HL-60 (cell line): ENCODE measurements around the gene CHCHD3.

Source experiments
- DNase-seq, 2 experiments: peaks; one replicate each; pipeline ENCODE4 v3.0.0-alpha.2; 2010 to 2020; ENCODE audit warnings: low read depth in 1 of 2, low spot score in 1 of 2
- H3K27ac ChIP-seq: fragments of 250-450 bp; sonication (Bioruptor Pico); replicated peaks from 2 replicates; pipeline ENCODE4 v1.5.1; 2020; ENCODE audit warnings: mild to moderate bottlenecking, moderate library complexity
- H3K27me3 ChIP-seq: fragments of 250-450 bp; sonication (Bioruptor Pico); 2 replicates; pipeline ENCODE4 v1.5.1; 2021; ENCODE audit warnings: mild to moderate bottlenecking, moderate library complexity; ENCODE audit not compliant: insufficient read depth, poor library complexity, severe bottlenecking
- H3K4me3 ChIP-seq: replicated peaks from 2 replicates; pipeline ENCODE4 v1.5.1; 2011; ENCODE audit warnings: mild to moderate bottlenecking, control low read depth, low read length; ENCODE audit not compliant: insufficient read depth
- GABPA ChIP-seq: IDR thresholded peaks from 2 replicates; pipeline ENCODE4 v1.6.1; 2012; ENCODE audit warnings: low read depth
- POLR2AphosphoS5 ChIP-seq: IDR thresholded peaks from 2 replicates; pipeline ENCODE4 v1.6.1; 2012; ENCODE audit warnings: low read depth
- SPI1 ChIP-seq: IDR thresholded peaks from 2 replicates; pipeline ENCODE4 v1.6.1; 2012; ENCODE audit warnings: low read depth, mild to moderate bottlenecking, borderline replicate concordance
- TF ChIP-seq, protein P1 (sequence below): IDR thresholded peaks from one replicate; pipeline ENCODE4 v1.5.1; 2011; ENCODE audit warnings: low read length, control low read depth, inconsistent platforms; ENCODE audit not compliant: insufficient read depth
- TF ChIP-seq, protein P2 (sequence below): IDR thresholded peaks from 2 replicates; pipeline ENCODE4 v1.6.1; 2012; ENCODE audit warnings: low read depth; ENCODE audit not compliant: insufficient replicate concordance

The CHCHD3 gene

DNA sequence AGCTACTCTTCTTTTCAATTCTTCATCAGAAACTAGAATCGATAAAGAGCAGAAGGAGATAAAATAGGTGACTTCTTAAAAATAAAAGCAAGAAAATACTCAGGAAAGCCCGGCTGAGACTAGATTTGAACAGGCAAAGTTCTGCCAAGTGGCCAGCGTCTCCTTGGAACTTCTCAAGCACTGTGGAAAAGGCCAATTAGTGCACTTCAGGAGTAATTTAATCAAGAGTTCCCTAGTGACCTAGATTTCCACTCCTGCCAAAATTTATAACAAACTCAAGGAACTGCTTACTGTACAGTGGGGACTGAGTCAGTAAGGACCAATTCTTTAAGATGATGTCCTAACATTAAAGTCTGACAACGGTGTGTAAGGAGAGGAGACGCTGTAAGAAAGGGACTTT is 57.3 kb downstream of the CHCHD3 start:
- H3K4me3 ChIP-seq = no peak overlapping the region
- H3K27ac ChIP-seq = no peak overlapping the region
- TF ChIP-seq GABPA = no peak
- TF ChIP-seq, protein P1, sequence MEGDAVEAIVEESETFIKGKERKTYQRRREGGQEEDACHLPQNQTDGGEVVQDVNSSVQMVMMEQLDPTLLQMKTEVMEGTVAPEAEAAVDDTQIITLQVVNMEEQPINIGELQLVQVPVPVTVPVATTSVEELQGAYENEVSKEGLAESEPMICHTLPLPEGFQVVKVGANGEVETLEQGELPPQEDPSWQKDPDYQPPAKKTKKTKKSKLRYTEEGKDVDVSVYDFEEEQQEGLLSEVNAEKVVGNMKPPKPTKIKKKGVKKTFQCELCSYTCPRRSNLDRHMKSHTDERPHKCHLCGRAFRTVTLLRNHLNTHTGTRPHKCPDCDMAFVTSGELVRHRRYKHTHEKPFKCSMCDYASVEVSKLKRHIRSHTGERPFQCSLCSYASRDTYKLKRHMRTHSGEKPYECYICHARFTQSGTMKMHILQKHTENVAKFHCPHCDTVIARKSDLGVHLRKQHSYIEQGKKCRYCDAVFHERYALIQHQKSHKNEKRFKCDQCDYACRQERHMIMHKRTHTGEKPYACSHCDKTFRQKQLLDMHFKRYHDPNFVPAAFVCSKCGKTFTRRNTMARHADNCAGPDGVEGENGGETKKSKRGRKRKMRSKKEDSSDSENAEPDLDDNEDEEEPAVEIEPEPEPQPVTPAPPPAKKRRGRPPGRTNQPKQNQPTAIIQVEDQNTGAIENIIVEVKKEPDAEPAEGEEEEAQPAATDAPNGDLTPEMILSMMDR = no peak
- TF ChIP-seq, protein P2, sequence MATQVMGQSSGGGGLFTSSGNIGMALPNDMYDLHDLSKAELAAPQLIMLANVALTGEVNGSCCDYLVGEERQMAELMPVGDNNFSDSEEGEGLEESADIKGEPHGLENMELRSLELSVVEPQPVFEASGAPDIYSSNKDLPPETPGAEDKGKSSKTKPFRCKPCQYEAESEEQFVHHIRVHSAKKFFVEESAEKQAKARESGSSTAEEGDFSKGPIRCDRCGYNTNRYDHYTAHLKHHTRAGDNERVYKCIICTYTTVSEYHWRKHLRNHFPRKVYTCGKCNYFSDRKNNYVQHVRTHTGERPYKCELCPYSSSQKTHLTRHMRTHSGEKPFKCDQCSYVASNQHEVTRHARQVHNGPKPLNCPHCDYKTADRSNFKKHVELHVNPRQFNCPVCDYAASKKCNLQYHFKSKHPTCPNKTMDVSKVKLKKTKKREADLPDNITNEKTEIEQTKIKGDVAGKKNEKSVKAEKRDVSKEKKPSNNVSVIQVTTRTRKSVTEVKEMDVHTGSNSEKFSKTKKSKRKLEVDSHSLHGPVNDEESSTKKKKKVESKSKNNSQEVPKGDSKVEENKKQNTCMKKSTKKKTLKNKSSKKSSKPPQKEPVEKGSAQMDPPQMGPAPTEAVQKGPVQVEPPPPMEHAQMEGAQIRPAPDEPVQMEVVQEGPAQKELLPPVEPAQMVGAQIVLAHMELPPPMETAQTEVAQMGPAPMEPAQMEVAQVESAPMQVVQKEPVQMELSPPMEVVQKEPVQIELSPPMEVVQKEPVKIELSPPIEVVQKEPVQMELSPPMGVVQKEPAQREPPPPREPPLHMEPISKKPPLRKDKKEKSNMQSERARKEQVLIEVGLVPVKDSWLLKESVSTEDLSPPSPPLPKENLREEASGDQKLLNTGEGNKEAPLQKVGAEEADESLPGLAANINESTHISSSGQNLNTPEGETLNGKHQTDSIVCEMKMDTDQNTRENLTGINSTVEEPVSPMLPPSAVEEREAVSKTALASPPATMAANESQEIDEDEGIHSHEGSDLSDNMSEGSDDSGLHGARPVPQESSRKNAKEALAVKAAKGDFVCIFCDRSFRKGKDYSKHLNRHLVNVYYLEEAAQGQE = no peak
- no peak for TF ChIP-seq POLR2AphosphoS5
- no peak for TF ChIP-seq SPI1
- DNase-seq = no peak
- no peaks in the 10 kb centered on the region for H3K27me3 ChIP-seq

DNA sequence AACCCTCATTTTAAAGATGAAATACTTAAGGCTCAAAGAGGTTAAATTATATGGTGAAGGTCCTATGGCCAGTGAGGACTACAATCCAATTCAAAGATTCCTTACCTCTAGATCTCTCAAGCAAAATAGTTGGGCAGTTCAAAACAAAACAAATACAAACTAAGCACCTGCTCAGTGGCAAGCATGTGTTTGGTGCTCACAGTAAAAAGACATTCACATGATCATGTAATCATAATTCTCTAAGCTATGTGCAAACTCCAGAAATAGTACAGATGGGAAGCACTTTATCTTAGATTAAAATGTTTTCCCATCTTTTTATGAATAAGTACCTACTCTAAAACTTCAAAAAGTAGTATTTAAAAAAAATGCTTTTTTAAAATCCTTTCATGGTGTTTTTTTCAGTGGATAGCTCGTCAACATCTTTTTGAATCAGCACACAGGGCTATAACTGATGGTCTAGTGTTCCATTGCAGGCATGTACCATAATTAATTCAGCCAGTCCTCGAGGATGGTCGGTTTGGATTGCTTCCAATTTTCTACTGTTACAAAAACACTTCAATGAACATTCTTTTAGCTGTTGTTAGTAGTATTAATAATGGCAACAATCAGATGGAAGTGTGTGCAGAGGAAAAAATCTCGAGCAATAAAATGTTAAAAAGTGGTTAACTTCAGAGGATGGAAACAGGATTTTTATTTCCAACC is 58.4 kb downstream of the CHCHD3 start:
- no peak overlapping the region for H3K27ac ChIP-seq
- no peak for TF ChIP-seq POLR2AphosphoS5
- DNase-seq = no peak
- no peaks in the 10 kb centered on the region for H3K27me3 ChIP-seq
- no peak overlapping the region for H3K4me3 ChIP-seq

DNA sequence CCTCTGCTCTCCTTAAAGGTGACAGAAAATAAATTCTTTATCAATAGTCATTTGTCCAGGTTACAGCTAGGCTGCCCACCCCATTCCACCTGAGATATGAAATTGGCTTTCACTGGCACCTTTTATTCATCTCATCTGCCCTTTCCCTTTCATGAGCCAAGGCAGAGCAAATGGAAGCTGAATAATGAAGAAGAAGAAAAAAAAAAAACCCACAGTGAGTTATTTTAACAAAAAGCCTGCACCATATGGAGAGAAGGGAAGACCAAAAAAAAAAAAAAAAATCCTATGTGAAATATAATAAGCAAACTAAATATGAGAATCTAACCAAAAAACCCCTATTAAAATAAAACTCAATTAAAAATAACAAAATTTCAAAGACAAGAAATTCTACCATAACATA is 59.2 kb downstream of the CHCHD3 start:
- TF ChIP-seq, protein P1 = no peak
- TF ChIP-seq POLR2AphosphoS5 (no peak), SPI1 (no peak), GABPA (no peak)
- TF ChIP-seq, protein P2 = no peak
- no peak for DNase-seq
- Histone ChIP-seq H3K4me3 (no peak overlapping the region), H3K27me3 (no peaks in the 10 kb centered on the region), H3K27ac (no peak overlapping the region)

DNA sequence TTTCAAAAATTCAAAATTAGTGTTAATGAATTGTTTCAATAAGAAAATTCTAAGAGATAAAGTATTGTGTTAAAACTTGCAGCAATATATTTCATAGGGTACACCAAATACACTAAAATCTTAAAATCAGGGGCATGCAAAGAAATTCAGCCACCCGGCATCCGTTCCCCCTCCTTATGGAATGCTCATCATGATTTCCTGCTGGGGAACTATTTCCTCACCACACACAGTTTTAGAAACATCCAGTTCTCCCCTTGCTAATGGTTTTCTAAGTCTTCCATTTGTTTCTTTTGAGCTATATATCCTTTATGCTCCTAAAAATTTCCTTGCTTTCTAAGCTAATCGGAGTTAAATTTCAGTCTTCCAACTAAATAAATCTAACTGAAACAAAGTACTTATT is 60.7 kb downstream of the CHCHD3 start:
- DNase-seq = no peak
- TF ChIP-seq POLR2AphosphoS5 = no peak
- TF ChIP-seq, protein P2 = no peak
- TF ChIP-seq GABPA = no peak
- TF ChIP-seq, protein P1 = no peak
- TF ChIP-seq SPI1 = no peak
- Histone ChIP-seq H3K27me3 (no peaks in the 10 kb centered on the region), H3K4me3 (no peak overlapping the region), H3K27ac (no peak overlapping the region)
